ENCODE measurements around the gene DEFB125.

DNA sequence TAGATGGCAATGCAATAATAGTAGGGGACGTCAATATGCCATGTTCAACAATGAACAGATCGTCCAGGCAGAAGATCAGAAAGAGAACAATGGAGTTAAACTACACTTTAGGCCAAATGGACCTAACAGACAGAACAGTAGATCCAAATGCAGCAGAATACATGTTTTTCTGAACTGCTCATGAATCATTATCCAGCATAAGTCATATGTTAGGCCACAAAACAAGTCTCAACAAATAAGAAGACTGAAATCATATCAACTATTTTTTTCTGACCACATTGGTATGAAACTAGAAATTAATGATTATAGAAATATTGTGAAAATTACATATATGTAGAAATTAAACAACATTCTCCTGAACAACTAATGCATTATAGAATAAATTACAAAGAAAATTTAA is 10.2 kb upstream of the DEFB125 start:
- TF ChIP-seq, protein P1, sequence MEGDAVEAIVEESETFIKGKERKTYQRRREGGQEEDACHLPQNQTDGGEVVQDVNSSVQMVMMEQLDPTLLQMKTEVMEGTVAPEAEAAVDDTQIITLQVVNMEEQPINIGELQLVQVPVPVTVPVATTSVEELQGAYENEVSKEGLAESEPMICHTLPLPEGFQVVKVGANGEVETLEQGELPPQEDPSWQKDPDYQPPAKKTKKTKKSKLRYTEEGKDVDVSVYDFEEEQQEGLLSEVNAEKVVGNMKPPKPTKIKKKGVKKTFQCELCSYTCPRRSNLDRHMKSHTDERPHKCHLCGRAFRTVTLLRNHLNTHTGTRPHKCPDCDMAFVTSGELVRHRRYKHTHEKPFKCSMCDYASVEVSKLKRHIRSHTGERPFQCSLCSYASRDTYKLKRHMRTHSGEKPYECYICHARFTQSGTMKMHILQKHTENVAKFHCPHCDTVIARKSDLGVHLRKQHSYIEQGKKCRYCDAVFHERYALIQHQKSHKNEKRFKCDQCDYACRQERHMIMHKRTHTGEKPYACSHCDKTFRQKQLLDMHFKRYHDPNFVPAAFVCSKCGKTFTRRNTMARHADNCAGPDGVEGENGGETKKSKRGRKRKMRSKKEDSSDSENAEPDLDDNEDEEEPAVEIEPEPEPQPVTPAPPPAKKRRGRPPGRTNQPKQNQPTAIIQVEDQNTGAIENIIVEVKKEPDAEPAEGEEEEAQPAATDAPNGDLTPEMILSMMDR (IDR thresholded peaks at IDR 0.05), result no peak
- TF ChIP-seq EZH2 (IDR thresholded peaks at IDR 0.05; ENCODE audit: borderline replicate concordance, insufficient read depth, low read depth, low read length, poor library complexity, severe bottlenecking), result no peak

Measured in B cell (primary cell).